Measurements from ENCODE around the gene AADACL4. TPM values are rescaled to one million over a fixed set of nuclear protein-coding genes. Genes with fewer than 3 reads are reported as not detected.
"Not testable (repeated sequence)": the region's sequence is repeated elsewhere in the genome, so short reads cannot be mapped to it uniquely, and the experiment has no call there.

The AADACL4 gene
- total and polyA plus RNA-seq, 10 of the 15 experiments (the other 5 are each of a cell fraction or from before 2014, with no cell fraction given): not detected

DNA sequence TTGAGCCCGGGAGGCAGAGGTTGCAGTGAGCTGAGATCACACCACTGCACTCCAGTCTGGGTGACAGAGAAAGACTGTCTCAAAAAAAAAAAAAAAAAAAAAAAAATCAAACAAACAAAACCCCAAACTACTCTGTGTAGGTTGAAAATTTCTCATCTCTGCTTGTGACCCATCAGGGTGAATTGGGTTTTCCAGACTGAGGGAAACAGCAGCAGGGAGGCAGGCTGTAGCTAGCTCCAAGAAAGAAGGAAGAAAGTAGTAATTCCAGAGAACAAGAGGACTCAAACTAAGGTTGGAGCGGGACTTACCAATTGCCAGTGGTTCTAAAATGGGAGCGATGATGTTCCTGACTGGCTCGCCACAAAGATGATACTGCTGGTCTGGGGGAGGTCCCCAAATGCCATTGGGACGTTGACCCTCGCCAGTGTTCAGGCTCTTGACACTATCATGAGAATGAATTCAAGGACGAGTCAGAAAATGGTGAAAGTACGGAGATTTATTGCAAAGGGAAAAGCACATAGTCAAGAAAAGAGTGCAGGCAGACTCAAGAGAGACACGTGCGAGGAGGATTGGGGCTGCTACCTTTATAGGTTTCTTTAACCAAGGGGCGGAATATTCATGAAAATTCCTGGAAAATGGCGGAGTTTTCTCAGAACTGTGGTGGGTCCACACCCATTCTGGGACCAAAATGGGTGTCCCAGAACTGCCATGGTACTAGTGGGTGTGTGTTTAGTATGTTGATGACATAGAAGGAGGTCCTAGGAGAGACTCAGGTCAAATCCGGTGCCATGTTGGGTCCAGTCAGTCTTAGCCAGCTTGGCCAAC lies 13.4 kb downstream of the AADACL4 start:
- RAD21 ChIA-PET (ENCODE audit: unreplicated experiment): interaction anchor here (0.6 to 1.8 kb wide), 4 partner anchors 37 to 535 kb away, joined by 3 to 7 read pairs (median 4); no protein-coding TSS in a partner anchor
- H3K27ac ChIP-seq (ENCODE audit: control insufficient read depth, insufficient read depth): no peak overlapping the region
- no peak overlapping the region for H3K4me2 ChIP-seq (ENCODE audit: control insufficient read depth, insufficient read depth)
- SMC1A ChIA-PET (ENCODE audit: uncharacterized antibody, unreplicated experiment): interaction anchor here (1.0 to 2.6 kb wide), 4 partner anchors 40 to 385 kb away, joined by 3 to 17 read pairs (median 9); partner anchors contain the start of gene DHRS3
- WGBS (ENCODE audit: insufficient coverage, insufficient replicate concordance, low lambda C conversion rate, missing lambda C conversion rate): 46% methylated on average over 13 of the region's 13 CpGs
- CTCF ChIA-PET: interaction anchor here (0.6 to 5.7 kb wide), 9 partner anchors 10 to 538 kb away, joined by 3 to 74 read pairs (median 5); no protein-coding TSS in a partner anchor
- BruUV-seq (replicated peaks): no TSS peak
- no peak overlapping the region for H2AFZ ChIP-seq (ENCODE audit: control insufficient read depth, low read depth, low read length)
- H3K9ac ChIP-seq (ENCODE audit: control insufficient read depth, insufficient read depth, low read length): no peak overlapping the region
- ATAC-seq (no peak), DNase-seq (ENCODE audit: low read depth, low spot score) (no peak), FAIRE-seq (no peak)
- no peaks in the 10 kb centered on the region; a peak in 1 of 4 replicates for H3K27me3 ChIP-seq (replicated peaks in 1 of 2; ENCODE audit: control insufficient read depth in 2 of 2, insufficient read depth in 2 of 2, low read length in 1 of 2)
- TF ChIP-seq ZNF274 (IDR thresholded peaks at IDR 0.05; ENCODE audit: insufficient read depth, insufficient read length): no peak
- in situ Hi-C loops (cut with MboI) (no loop called here), intact Hi-C loops (cut with micrococcal nuclease; ENCODE audit: unreplicated experiment) (no loop called here)
- POLR2A ChIA-PET: no interaction called here
- H3K79me2 ChIP-seq (ENCODE audit: control insufficient read depth, insufficient read depth, low read length): no peaks in the 10 kb centered on the region
- H4K20me1 ChIP-seq (ENCODE audit: control insufficient read depth, insufficient read depth): no peaks in the 10 kb centered on the region
- H3K9me3 ChIP-seq (replicated peaks; ENCODE audit: control insufficient read depth, insufficient read depth, low read length): no peaks in the 10 kb centered on the region
- H3K4me3 ChIP-seq: no peak overlapping the region
- H3K4me1 ChIP-seq (ENCODE audit: control insufficient read depth, insufficient read depth, low read length): no peaks in the 10 kb centered on the region
- no peaks in the 10 kb centered on the region for H3K36me3 ChIP-seq (ENCODE audit: control insufficient read depth in 2 of 2, insufficient read depth in 2 of 2, low read length in 1 of 2)

DNA sequence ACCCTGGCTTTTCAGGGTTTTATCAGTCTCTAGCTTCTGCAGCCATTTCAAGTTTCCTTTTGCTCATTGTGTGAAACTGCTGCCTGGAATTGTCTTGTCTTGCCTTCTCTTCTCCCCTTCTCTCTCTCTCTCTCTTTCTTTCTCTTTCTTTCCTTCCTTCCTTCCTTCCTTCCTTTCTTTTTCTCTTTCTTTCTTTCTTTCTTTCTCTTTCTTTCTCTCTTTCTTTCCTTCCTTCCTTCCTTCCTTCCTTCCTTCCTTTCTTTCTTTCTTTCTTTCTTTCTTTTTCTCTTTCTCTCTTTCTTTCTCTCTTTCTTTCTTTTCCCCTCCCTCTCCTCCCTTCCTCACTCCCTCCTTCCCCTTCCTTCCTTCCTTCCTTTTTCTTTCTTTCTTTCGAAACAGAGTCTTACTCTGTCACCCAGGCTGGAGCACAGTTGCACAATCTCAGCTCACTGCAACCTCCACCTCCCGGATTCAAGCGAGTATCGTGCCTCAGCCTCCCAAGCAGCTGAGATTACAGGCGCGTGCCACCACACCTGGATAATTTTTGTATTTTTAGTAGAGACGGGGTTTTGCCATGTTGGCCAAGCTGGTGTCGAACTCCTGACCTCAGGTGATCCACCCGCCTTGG lies 14.1 kb downstream of the AADACL4 start:
- intact Hi-C loops (cut with micrococcal nuclease; ENCODE audit: unreplicated experiment); POLR2A ChIA-PET: not testable (repeated sequence)

More for the DNA sequence above, 14.1 kb downstream of the AADACL4 start:
- H3K9me3 ChIP-seq (replicated peaks; ENCODE audit: control insufficient read depth, insufficient read depth, low read length); FAIRE-seq; DNase-seq (ENCODE audit: low read depth, low spot score); H3K27me3 ChIP-seq (replicated peaks in 1 of 2; ENCODE audit: control insufficient read depth in 2 of 2, insufficient read depth in 2 of 2, low read length in 1 of 2); H3K27ac ChIP-seq (ENCODE audit: control insufficient read depth, insufficient read depth); BruUV-seq (replicated peaks); H3K4me2 ChIP-seq (ENCODE audit: control insufficient read depth, insufficient read depth); H3K4me3 ChIP-seq; H3K4me1 ChIP-seq (ENCODE audit: control insufficient read depth, insufficient read depth, low read length); H3K79me2 ChIP-seq (ENCODE audit: control insufficient read depth, insufficient read depth, low read length); H3K9ac ChIP-seq (ENCODE audit: control insufficient read depth, insufficient read depth, low read length); in situ Hi-C loops (cut with MboI); ATAC-seq; H4K20me1 ChIP-seq (ENCODE audit: control insufficient read depth, insufficient read depth); H2AFZ ChIP-seq (ENCODE audit: control insufficient read depth, low read depth, low read length); H3K36me3 ChIP-seq (ENCODE audit: control insufficient read depth in 2 of 2, insufficient read depth in 2 of 2, low read length in 1 of 2): not testable (repeated sequence)
- ChIA-PET CTCF (interaction anchor here (1.3 to 5.7 kb wide), 16 partner anchors 8 to 539 kb away, joined by 3 to 74 read pairs (median 7); partner anchors contain the start of genes AADACL4 and DHRS3), SMC1A (ENCODE audit: uncharacterized antibody, unreplicated experiment) (interaction anchor here (0.9 to 2.6 kb wide), 6 partner anchors 54 to 618 kb away, joined by 3 to 17 read pairs (median 10); no protein-coding TSS in a partner anchor), RAD21 (ENCODE audit: unreplicated experiment) (interaction anchor here (1.4 to 1.8 kb wide), 5 partner anchors 11 to 385 kb away, joined by 4 to 8 read pairs (median 8); no protein-coding TSS in a partner anchor)
- WGBS (ENCODE audit: insufficient coverage, insufficient replicate concordance, low lambda C conversion rate, missing lambda C conversion rate): 47% methylated on average over 9 of the region's 9 CpGs

All from GM12878 (cell line).